ENCODE measurements around the gene KRT85.

Gene KRT85

GRCh38 chr12:52312086-52312485, 55.2 kb downstream of the KRT85 start:
- Histone ChIP-seq H3K27me3 (ENCODE audit: insufficient read depth, low read length) (no peaks in the 10 kb centered on the region; the same call in 1 of the 2 replicates), H3K36me3 (ENCODE audit: insufficient read depth, low read length) (no peaks in the 10 kb centered on the region), H3F3A (ENCODE audit: insufficient read depth, low read length) (no peaks in the 10 kb centered on the region), H4K20me1 (ENCODE audit: insufficient read depth, low read length) (no peaks in the 10 kb centered on the region), H2AFZ (ENCODE audit: low read length) (no peak overlapping the region), H3K4me3 (ENCODE audit: low read depth, low read length, poor library complexity, severe bottlenecking) (no peak overlapping the region), H3K27ac (ENCODE audit: low read depth, low read length, poor library complexity, severe bottlenecking) (no peak overlapping the region), H3K4me1 (ENCODE audit: insufficient read depth, low read length, severe bottlenecking) (no peaks in the 10 kb centered on the region), H3K4me2 (ENCODE audit: low read length) (no peak overlapping the region), H3K79me2 (ENCODE audit: insufficient read depth, low read length) (no peaks in the 10 kb centered on the region), H3K9me2 (ENCODE audit: low read depth, low read length) (no peaks in the 10 kb centered on the region), H3K9ac (ENCODE audit: low read length) (no peak overlapping the region), H3K9me3 (ENCODE audit: low read length) (no peaks in the 10 kb centered on the region)
- no peak for TF ChIP-seq EZH2 (IDR thresholded peaks at IDR 0.05; ENCODE audit: borderline replicate concordance, low read length)
- TF ChIP-seq, protein P1, sequence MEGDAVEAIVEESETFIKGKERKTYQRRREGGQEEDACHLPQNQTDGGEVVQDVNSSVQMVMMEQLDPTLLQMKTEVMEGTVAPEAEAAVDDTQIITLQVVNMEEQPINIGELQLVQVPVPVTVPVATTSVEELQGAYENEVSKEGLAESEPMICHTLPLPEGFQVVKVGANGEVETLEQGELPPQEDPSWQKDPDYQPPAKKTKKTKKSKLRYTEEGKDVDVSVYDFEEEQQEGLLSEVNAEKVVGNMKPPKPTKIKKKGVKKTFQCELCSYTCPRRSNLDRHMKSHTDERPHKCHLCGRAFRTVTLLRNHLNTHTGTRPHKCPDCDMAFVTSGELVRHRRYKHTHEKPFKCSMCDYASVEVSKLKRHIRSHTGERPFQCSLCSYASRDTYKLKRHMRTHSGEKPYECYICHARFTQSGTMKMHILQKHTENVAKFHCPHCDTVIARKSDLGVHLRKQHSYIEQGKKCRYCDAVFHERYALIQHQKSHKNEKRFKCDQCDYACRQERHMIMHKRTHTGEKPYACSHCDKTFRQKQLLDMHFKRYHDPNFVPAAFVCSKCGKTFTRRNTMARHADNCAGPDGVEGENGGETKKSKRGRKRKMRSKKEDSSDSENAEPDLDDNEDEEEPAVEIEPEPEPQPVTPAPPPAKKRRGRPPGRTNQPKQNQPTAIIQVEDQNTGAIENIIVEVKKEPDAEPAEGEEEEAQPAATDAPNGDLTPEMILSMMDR (IDR thresholded peaks at IDR 0.05; ENCODE audit: low read length) = no peak

DNA sequence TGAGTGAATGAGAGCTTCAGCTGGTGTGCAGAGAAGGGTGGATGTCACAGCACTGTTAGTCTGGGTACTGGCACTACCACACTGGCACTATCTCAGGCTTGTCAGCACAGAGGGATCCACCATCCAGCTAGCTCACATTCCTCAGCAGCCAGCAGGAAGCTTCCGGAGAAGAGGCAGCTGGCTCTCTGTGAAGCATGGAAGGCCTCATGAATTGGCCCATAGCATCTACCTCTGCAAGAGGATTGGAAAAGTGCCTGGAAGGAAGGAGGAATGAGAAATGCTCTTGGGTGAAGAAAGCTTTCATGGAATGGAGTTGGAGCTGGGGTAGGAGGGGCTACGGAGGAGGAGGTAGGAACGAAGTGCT, 56.0 kb downstream of the KRT85 start:
- Histone ChIP-seq H3K36me3 (ENCODE audit: insufficient read depth, low read length) (no peaks in the 10 kb centered on the region), H3K9me3 (ENCODE audit: low read length) (no peaks in the 10 kb centered on the region), H3K4me3 (ENCODE audit: low read depth, low read length, poor library complexity, severe bottlenecking) (no peak overlapping the region), H4K20me1 (ENCODE audit: insufficient read depth, low read length) (no peaks in the 10 kb centered on the region), H3K79me2 (ENCODE audit: insufficient read depth, low read length) (no peaks in the 10 kb centered on the region), H3K9ac (ENCODE audit: low read length) (no peak overlapping the region), H3F3A (ENCODE audit: insufficient read depth, low read length) (no peaks in the 10 kb centered on the region), H2AFZ (ENCODE audit: low read length) (no peak overlapping the region), H3K9me2 (ENCODE audit: low read depth, low read length) (no peaks in the 10 kb centered on the region), H3K27me3 (ENCODE audit: insufficient read depth, low read length) (no peaks in the 10 kb centered on the region; the same call in 1 of the 2 replicates), H3K4me1 (ENCODE audit: insufficient read depth, low read length, severe bottlenecking) (no peaks in the 10 kb centered on the region), H3K27ac (ENCODE audit: low read depth, low read length, poor library complexity, severe bottlenecking) (no peak overlapping the region), H3K4me2 (ENCODE audit: low read length) (no peak overlapping the region)
- TF ChIP-seq EZH2 (IDR thresholded peaks at IDR 0.05; ENCODE audit: borderline replicate concordance, low read length) = no peak
- TF ChIP-seq, protein P1 (IDR thresholded peaks at IDR 0.05; ENCODE audit: low read length) = no peak

DNA sequence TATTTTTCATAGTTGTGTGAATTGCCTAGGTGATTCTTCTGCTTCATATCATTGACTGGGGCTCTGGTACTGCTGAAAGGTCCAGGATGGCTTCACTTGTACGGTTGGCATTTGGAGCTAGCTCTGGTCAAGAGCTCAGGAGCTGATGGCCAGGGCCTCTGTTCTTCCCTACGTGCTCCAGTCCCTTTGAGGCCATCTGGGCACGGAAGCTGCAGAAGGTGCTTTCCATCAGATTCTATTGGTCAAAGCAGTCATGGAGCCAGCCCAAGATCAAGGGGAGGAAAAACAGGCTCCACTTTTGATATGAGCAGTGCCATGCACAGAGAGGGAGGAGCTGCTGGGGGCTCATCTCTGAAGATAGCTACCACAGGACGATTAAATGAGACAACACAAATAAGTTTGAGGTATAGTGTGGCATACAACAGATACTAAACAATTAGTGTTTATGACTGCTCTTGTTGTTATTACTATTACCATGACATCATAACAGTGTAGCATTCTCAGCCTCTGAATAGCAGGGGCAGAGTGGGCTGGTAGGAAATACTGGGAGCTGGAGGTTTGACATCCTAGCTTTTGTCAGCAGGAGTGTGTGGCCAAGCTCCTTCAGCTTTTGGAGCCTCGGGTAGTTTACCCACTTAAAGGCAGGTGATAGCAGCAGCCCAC, 56.5 kb downstream of the KRT85 start:
- no peaks in the 10 kb centered on the region for H3K4me1 ChIP-seq (ENCODE audit: insufficient read depth, low read length, severe bottlenecking)
- no peaks in the 10 kb centered on the region; the same call in 1 of the 2 replicates for H3K27me3 ChIP-seq (ENCODE audit: insufficient read depth, low read length)
- H3K36me3 ChIP-seq (ENCODE audit: insufficient read depth, low read length) = no peaks in the 10 kb centered on the region
- no peak overlapping the region for H3K4me3 ChIP-seq (ENCODE audit: low read depth, low read length, poor library complexity, severe bottlenecking)
- H2AFZ ChIP-seq (ENCODE audit: low read length) = no peak overlapping the region
- no peak overlapping the region for H3K27ac ChIP-seq (ENCODE audit: low read depth, low read length, poor library complexity, severe bottlenecking)
- TF ChIP-seq, protein P1 (IDR thresholded peaks at IDR 0.05; ENCODE audit: low read length) = no peak
- TF ChIP-seq EZH2 (IDR thresholded peaks at IDR 0.05; ENCODE audit: borderline replicate concordance, low read length) = no peak
- H3F3A ChIP-seq (ENCODE audit: insufficient read depth, low read length) = no peaks in the 10 kb centered on the region
- H3K79me2 ChIP-seq (ENCODE audit: insufficient read depth, low read length) = no peaks in the 10 kb centered on the region
- H3K9ac ChIP-seq (ENCODE audit: low read length) = no peak overlapping the region
- H3K4me2 ChIP-seq (ENCODE audit: low read length) = no peak overlapping the region
- no peaks in the 10 kb centered on the region for H4K20me1 ChIP-seq (ENCODE audit: insufficient read depth, low read length)
- no peaks in the 10 kb centered on the region for H3K9me3 ChIP-seq (ENCODE audit: low read length)
- no peaks in the 10 kb centered on the region for H3K9me2 ChIP-seq (ENCODE audit: low read depth, low read length)

Data from OCI-LY1 (cell line).